RPMI8226 (cell line): ENCODE results near the gene RPS6KA5.
"Not testable (repeated sequence)": the region's sequence is repeated elsewhere in the genome, so short reads cannot be mapped to it uniquely, and the experiment has no call there.

Experiments used
- DNase-seq: peaks from one replicate; pipeline ENCODE4 v3.0.0-alpha.2; 2015

RPS6KA5 gene

GRCh38 chr14:91065266-91065665, 4.8 kb upstream of the RPS6KA5 start:
- no peak for DNase-seq

- no peak for DNase-seq
Measured at GRCh38 chr14:91063119-91063518, 2.7 kb upstream of the RPS6KA5 start.

GRCh38 chr14:91062600-91062999, 2.2 kb upstream of the RPS6KA5 start:
- no peak for DNase-seq

GRCh38 chr14:91061056-91061887, 831 bp upstream of the RPS6KA5 start:
- DNase-seq = no peak

- DNase-seq = peak; percentile 75
Measured at GRCh38 chr14:91059576-91060350, 678 bp downstream of the RPS6KA5 start.

- DNase-seq = no peak
Measured at GRCh38 chr14:91058042-91058581, 2.3 kb downstream of the RPS6KA5 start.

- no peak for DNase-seq
Measured at GRCh38 chr14:91056361-91056760, 4.1 kb downstream of the RPS6KA5 start.

GRCh38 chr14:91055016-91055415, 5.4 kb downstream of the RPS6KA5 start:
- DNase-seq = no peak

- DNase-seq = no peak
Measured at GRCh38 chr14:91048676-91049075, 11.8 kb downstream of the RPS6KA5 start.

- DNase-seq = no peak
Measured at GRCh38 chr14:91048265-91048664, 12.2 kb downstream of the RPS6KA5 start.

GRCh38 chr14:91047174-91047753, 13.2 kb downstream of the RPS6KA5 start:
- DNase-seq = no peak

GRCh38 chr14:91046488-91047072, 13.9 kb downstream of the RPS6KA5 start:
- no peak for DNase-seq

- no peak for DNase-seq
Measured at GRCh38 chr14:91041450-91041849, 19.0 kb downstream of the RPS6KA5 start.

- DNase-seq = no peak
Measured at GRCh38 chr14:91040545-91040944, 19.9 kb downstream of the RPS6KA5 start.

GRCh38 chr14:91038439-91038838, 22.0 kb downstream of the RPS6KA5 start:
- no peak for DNase-seq

GRCh38 chr14:91036741-91037469, 23.5 kb downstream of the RPS6KA5 start:
- DNase-seq = no peak

GRCh38 chr14:91035855-91036254, 24.6 kb downstream of the RPS6KA5 start:
- DNase-seq = no peak

GRCh38 chr14:91034379-91034778, 26.1 kb downstream of the RPS6KA5 start:
- not testable (repeated sequence) for DNase-seq

GRCh38 chr14:91032248-91032647, 28.2 kb downstream of the RPS6KA5 start:
- no peak for DNase-seq

GRCh38 chr14:91031666-91032065, 28.8 kb downstream of the RPS6KA5 start:
- DNase-seq = no peak

- peak; percentile 25 for DNase-seq
Measured at GRCh38 chr14:91029456-91030217, 30.8 kb downstream of the RPS6KA5 start.

GRCh38 chr14:91027561-91027960, 32.9 kb downstream of the RPS6KA5 start:
- no peak for DNase-seq
